HL-60 (cell line): Measurements from ENCODE around the gene ACAP1.

ENCODE experiments used
- CTCF ChIP-seq: IDR thresholded peaks from one replicate; pipeline ENCODE4 v1.5.1; 2011; ENCODE audit warnings: low read length, control low read depth, inconsistent platforms; ENCODE audit not compliant: insufficient read depth
- GABPA ChIP-seq: IDR thresholded peaks from 2 replicates; pipeline ENCODE4 v1.6.1; 2012; ENCODE audit warnings: low read depth
- POLR2AphosphoS5 ChIP-seq: IDR thresholded peaks from 2 replicates; pipeline ENCODE4 v1.6.1; 2012; ENCODE audit warnings: low read depth

- TF ChIP-seq CTCF (no peak), POLR2AphosphoS5 (no peak), GABPA (no peak)
Observed at GRCh38 chr17:7383742-7384488, 47.6 kb downstream of the ACAP1 start.
